ENCODE measurements around the gene ARHGAP33.

The ARHGAP33 gene

GRCh38 chr19:35796645-35797542 lies 21.5 kb downstream of the ARHGAP33 start:
- Histone ChIP-seq H3K4me1 (ENCODE audit: control insufficient read depth, insufficient read depth, low read length) (no peaks in the 10 kb centered on the region), H3K36me3 (ENCODE audit: control insufficient read depth, insufficient read depth, low read length) (no peaks in the 10 kb centered on the region), H3K4me3 (ENCODE audit: insufficient read depth, low read depth, low read length) (peak overlapping the region; percentile 6), H3K27ac (ENCODE audit: insufficient read depth, low read depth, low read length, poor library complexity, severe bottlenecking) (no peak overlapping the region), H3K27me3 (ENCODE audit: control insufficient read depth, insufficient read depth, low read length, poor library complexity, severe bottlenecking) (peaks cover 31% of the 10 kb centered on the region), H3K9me3 (ENCODE audit: control insufficient read depth, low read length) (no peaks in the 10 kb centered on the region)
- WGBS, 2 experiments, result 52 to 53% methylated on average over 39 of the region's 39 CpGs

GRCh38 chr19:35797663-35798062 lies 22.3 kb downstream of the ARHGAP33 start:
- no peaks in the 10 kb centered on the region for H3K4me1 ChIP-seq (ENCODE audit: control insufficient read depth, insufficient read depth, low read length)
- H3K27ac ChIP-seq (ENCODE audit: insufficient read depth, low read depth, low read length, poor library complexity, severe bottlenecking), result no peak overlapping the region
- H3K27me3 ChIP-seq (ENCODE audit: control insufficient read depth, insufficient read depth, low read length, poor library complexity, severe bottlenecking), result peaks cover 31% of the 10 kb centered on the region
- H3K36me3 ChIP-seq (ENCODE audit: control insufficient read depth, insufficient read depth, low read length), result no peaks in the 10 kb centered on the region
- WGBS, 2 experiments, result 48 to 49% methylated on average over 15 of the region's 15 CpGs
- H3K9me3 ChIP-seq (ENCODE audit: control insufficient read depth, low read length), result no peaks in the 10 kb centered on the region
- peak overlapping the region; percentile 6 for H3K4me3 ChIP-seq (ENCODE audit: insufficient read depth, low read depth, low read length)

GRCh38 chr19:35801828-35802227 lies 26.5 kb downstream of the ARHGAP33 start:
- no peak overlapping the region for H3K4me3 ChIP-seq (ENCODE audit: insufficient read depth, low read depth, low read length)
- peaks cover 14% of the 10 kb centered on the region for H3K27me3 ChIP-seq (ENCODE audit: control insufficient read depth, insufficient read depth, low read length, poor library complexity, severe bottlenecking)
- H3K36me3 ChIP-seq (ENCODE audit: control insufficient read depth, insufficient read depth, low read length), result no peaks in the 10 kb centered on the region
- H3K9me3 ChIP-seq (ENCODE audit: control insufficient read depth, low read length), result no peaks in the 10 kb centered on the region
- no peak overlapping the region for H3K27ac ChIP-seq (ENCODE audit: insufficient read depth, low read depth, low read length, poor library complexity, severe bottlenecking)
- H3K4me1 ChIP-seq (ENCODE audit: control insufficient read depth, insufficient read depth, low read length), result no peaks in the 10 kb centered on the region
- 89 to 91% methylated on average over 3 of the region's 3 CpGs for WGBS, 2 experiments

- no peaks in the 10 kb centered on the region for H3K27me3 ChIP-seq (ENCODE audit: control insufficient read depth, insufficient read depth, low read length, poor library complexity, severe bottlenecking)
- whole genome bisulfite sequencing, 2 experiments, result 76 to 83% methylated on average over 5 of the region's 5 CpGs
- H3K4me3 ChIP-seq (ENCODE audit: insufficient read depth, low read depth, low read length), result no peak overlapping the region
- no peaks in the 10 kb centered on the region for H3K9me3 ChIP-seq (ENCODE audit: control insufficient read depth, low read length)
- H3K4me1 ChIP-seq (ENCODE audit: control insufficient read depth, insufficient read depth, low read length), result no peaks in the 10 kb centered on the region
- H3K27ac ChIP-seq (ENCODE audit: insufficient read depth, low read depth, low read length, poor library complexity, severe bottlenecking), result no peak overlapping the region
- no peaks in the 10 kb centered on the region for H3K36me3 ChIP-seq (ENCODE audit: control insufficient read depth, insufficient read depth, low read length)
Observed at GRCh38 chr19:35805526-35806102, 30.2 kb downstream of the ARHGAP33 start.

GRCh38 chr19:35806597-35806996 lies 31.2 kb downstream of the ARHGAP33 start:
- no peak overlapping the region for H3K4me3 ChIP-seq (ENCODE audit: insufficient read depth, low read depth, low read length)
- H3K9me3 ChIP-seq (ENCODE audit: control insufficient read depth, low read length), result no peaks in the 10 kb centered on the region
- WGBS, 2 experiments, result 89 to 91% methylated on average over 18 of the region's 18 CpGs
- H3K27me3 ChIP-seq (ENCODE audit: control insufficient read depth, insufficient read depth, low read length, poor library complexity, severe bottlenecking), result no peaks in the 10 kb centered on the region
- no peak overlapping the region for H3K27ac ChIP-seq (ENCODE audit: insufficient read depth, low read depth, low read length, poor library complexity, severe bottlenecking)
- H3K4me1 ChIP-seq (ENCODE audit: control insufficient read depth, insufficient read depth, low read length), result no peaks in the 10 kb centered on the region
- no peaks in the 10 kb centered on the region for H3K36me3 ChIP-seq (ENCODE audit: control insufficient read depth, insufficient read depth, low read length)

- no peak overlapping the region for H3K27ac ChIP-seq (ENCODE audit: insufficient read depth, low read depth, low read length, poor library complexity, severe bottlenecking)
- no peaks in the 10 kb centered on the region for H3K27me3 ChIP-seq (ENCODE audit: control insufficient read depth, insufficient read depth, low read length, poor library complexity, severe bottlenecking)
- no peaks in the 10 kb centered on the region for H3K36me3 ChIP-seq (ENCODE audit: control insufficient read depth, insufficient read depth, low read length)
- H3K4me1 ChIP-seq (ENCODE audit: control insufficient read depth, insufficient read depth, low read length), result no peaks in the 10 kb centered on the region
- H3K9me3 ChIP-seq (ENCODE audit: control insufficient read depth, low read length), result no peaks in the 10 kb centered on the region
- 89 to 92% methylated on average over 5 of the region's 5 CpGs for WGBS, 2 experiments
- no peak overlapping the region for H3K4me3 ChIP-seq (ENCODE audit: insufficient read depth, low read depth, low read length)
Observed at GRCh38 chr19:35807633-35808032, 32.3 kb downstream of the ARHGAP33 start.

GRCh38 chr19:35811317-35812219 lies 36.2 kb downstream of the ARHGAP33 start:
- H3K9me3 ChIP-seq (ENCODE audit: control insufficient read depth, low read length), result no peaks in the 10 kb centered on the region
- H3K36me3 ChIP-seq (ENCODE audit: control insufficient read depth, insufficient read depth, low read length), result no peaks in the 10 kb centered on the region
- H3K4me3 ChIP-seq (ENCODE audit: insufficient read depth, low read depth, low read length), result no peak overlapping the region
- H3K27me3 ChIP-seq (ENCODE audit: control insufficient read depth, insufficient read depth, low read length, poor library complexity, severe bottlenecking), result no peaks in the 10 kb centered on the region
- no peaks in the 10 kb centered on the region for H3K4me1 ChIP-seq (ENCODE audit: control insufficient read depth, insufficient read depth, low read length)
- WGBS, 2 experiments, result 91% methylated on average over 18 of the region's 18 CpGs
- no peak overlapping the region for H3K27ac ChIP-seq (ENCODE audit: insufficient read depth, low read depth, low read length, poor library complexity, severe bottlenecking)

GRCh38 chr19:35812220-35813042 lies 37.1 kb downstream of the ARHGAP33 start, which contains the start of gene PRODH2:
Gene PRODH2 (minus strand): TSS chr19:35812845. CDS start chr19:35812805, 40 bp downstream.
- H3K27ac ChIP-seq (ENCODE audit: insufficient read depth, low read depth, low read length, poor library complexity, severe bottlenecking), result no peak within 1 kb of the TSS
- no peaks in the 10 kb centered on the region for H3K4me1 ChIP-seq (ENCODE audit: control insufficient read depth, insufficient read depth, low read length)
- no peaks in the 10 kb centered on the region for H3K9me3 ChIP-seq (ENCODE audit: control insufficient read depth, low read length)
- H3K36me3 ChIP-seq (ENCODE audit: control insufficient read depth, insufficient read depth, low read length), result no peaks in the 10 kb centered on the region
- 87% methylated on average over 26 of the region's 26 CpGs for WGBS, 2 experiments
- no peak within 1 kb of the TSS for H3K4me3 ChIP-seq (ENCODE audit: insufficient read depth, low read depth, low read length)
- no peaks in the 10 kb centered on the region for H3K27me3 ChIP-seq (ENCODE audit: control insufficient read depth, insufficient read depth, low read length, poor library complexity, severe bottlenecking)

GRCh38 chr19:35813043-35813890 lies 37.9 kb downstream of the ARHGAP33 start:
- H3K4me1 ChIP-seq (ENCODE audit: control insufficient read depth, insufficient read depth, low read length), result no peaks in the 10 kb centered on the region
- WGBS, 2 experiments, result 89 to 93% methylated on average over 11 of the region's 11 CpGs
- no peak overlapping the region for H3K27ac ChIP-seq (ENCODE audit: insufficient read depth, low read depth, low read length, poor library complexity, severe bottlenecking)
- no peaks in the 10 kb centered on the region for H3K9me3 ChIP-seq (ENCODE audit: control insufficient read depth, low read length)
- no peak overlapping the region for H3K4me3 ChIP-seq (ENCODE audit: insufficient read depth, low read depth, low read length)
- H3K27me3 ChIP-seq (ENCODE audit: control insufficient read depth, insufficient read depth, low read length, poor library complexity, severe bottlenecking), result no peaks in the 10 kb centered on the region
- no peaks in the 10 kb centered on the region for H3K36me3 ChIP-seq (ENCODE audit: control insufficient read depth, insufficient read depth, low read length)

Data from ectodermal cell (in vitro differentiated cells).